GM12878 (cell line): Measurements from ENCODE around the gene GALNT16.

Source experiments
- EGR1 ChIP-seq, 2 experiments: IDR thresholded peaks; 1 replicate in 1 of 2; 2 replicates in 1 of 2; pipeline ENCODE4 v1.6.1; 2011 to 2012; ENCODE audit warnings: low read depth in 2 of 2, low read length in 2 of 2, borderline replicate concordance in 1 of 2, mild to moderate bottlenecking in 1 of 2, moderate library complexity in 1 of 2
- FOS ChIP-seq: IDR thresholded peaks from 3 replicates; pipeline ENCODE4 v1.6.1; 2011; ENCODE audit warnings: borderline replicate concordance; ENCODE audit not compliant: insufficient read length; ENCODE audit errors: extremely low read depth
- SUZ12 ChIP-seq: fragments of 200-600 bp; sonication (generic); IDR thresholded peaks from one replicate; pipeline ENCODE4 v1.6.1; 2018; ENCODE audit warnings: antibody characterized with exemption, mild to moderate bottlenecking; ENCODE audit not compliant: unreplicated experiment
- ZNF217 ChIP-seq: fragments of 450-650 bp; IDR thresholded peaks from 2 replicates; pipeline ENCODE4 v1.6.1; 2017; ENCODE audit warnings: antibody characterized with exemption, mild to moderate bottlenecking
- TF ChIP-seq, protein P1 (sequence below), 3 experiments: IDR thresholded peaks in 2 of 3; conservative IDR thresholded peaks in 1 of 3; 2 replicates each; pipeline ENCODE4 v1.5.1; 2011; ENCODE audit warnings: low read depth in 3 of 3, low read length in 3 of 3, mild to moderate bottlenecking in 3 of 3, control low read depth in 2 of 3, moderate library complexity in 2 of 3, inconsistent platforms in 1 of 3, mixed read lengths in 1 of 3; ENCODE audit not compliant: control insufficient read depth in 2 of 3, insufficient read depth in 1 of 3; ENCODE audit errors: extremely low read depth in 1 of 3

DNA sequence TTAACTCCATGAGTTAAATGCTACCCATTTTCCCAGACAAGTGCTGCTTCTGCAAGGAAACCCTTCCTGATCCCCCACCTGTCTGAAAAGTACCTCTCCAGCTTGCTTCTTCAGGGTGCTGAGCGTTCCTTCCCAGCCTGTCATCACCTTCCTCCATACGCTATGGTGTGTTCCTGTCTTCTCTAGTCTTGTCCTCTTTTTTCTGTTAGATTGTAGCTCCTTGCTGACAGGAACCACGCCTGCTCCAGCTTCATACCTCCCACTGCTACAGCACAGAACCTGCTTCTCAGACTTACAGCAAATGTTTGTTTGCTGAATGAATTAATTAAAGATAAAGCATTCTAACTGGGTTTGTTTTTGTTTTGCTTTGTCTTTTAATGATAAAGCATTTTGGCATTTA is 99.0 kb downstream of the GALNT16 start:
- TF ChIP-seq EGR1 (IDR thresholded peaks at IDR 0.05; ENCODE audit: borderline replicate concordance in 1 of 2, low read depth in 2 of 2, low read length in 2 of 2) (no peak), SUZ12 (no peak), FOS (no peak), ZNF217 (no peak)
- TF ChIP-seq, protein P1, sequence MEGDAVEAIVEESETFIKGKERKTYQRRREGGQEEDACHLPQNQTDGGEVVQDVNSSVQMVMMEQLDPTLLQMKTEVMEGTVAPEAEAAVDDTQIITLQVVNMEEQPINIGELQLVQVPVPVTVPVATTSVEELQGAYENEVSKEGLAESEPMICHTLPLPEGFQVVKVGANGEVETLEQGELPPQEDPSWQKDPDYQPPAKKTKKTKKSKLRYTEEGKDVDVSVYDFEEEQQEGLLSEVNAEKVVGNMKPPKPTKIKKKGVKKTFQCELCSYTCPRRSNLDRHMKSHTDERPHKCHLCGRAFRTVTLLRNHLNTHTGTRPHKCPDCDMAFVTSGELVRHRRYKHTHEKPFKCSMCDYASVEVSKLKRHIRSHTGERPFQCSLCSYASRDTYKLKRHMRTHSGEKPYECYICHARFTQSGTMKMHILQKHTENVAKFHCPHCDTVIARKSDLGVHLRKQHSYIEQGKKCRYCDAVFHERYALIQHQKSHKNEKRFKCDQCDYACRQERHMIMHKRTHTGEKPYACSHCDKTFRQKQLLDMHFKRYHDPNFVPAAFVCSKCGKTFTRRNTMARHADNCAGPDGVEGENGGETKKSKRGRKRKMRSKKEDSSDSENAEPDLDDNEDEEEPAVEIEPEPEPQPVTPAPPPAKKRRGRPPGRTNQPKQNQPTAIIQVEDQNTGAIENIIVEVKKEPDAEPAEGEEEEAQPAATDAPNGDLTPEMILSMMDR (IDR thresholded peaks at IDR 0.05 in 2 of 3, conservative IDR thresholded peaks at IDR 0.05 in 1 of 3; ENCODE audit: control insufficient read depth in 2 of 3, extremely low read depth in 1 of 3, insufficient read depth in 1 of 3, low read depth in 3 of 3, low read length in 3 of 3) = no peak
